ENCODE results near the gene LRP4. TPM values are rescaled to one million over a fixed set of nuclear protein-coding genes. Genes with fewer than 3 reads are reported as not detected.
A peak's percentile ranks its signal among the peaks of the same experiment; 100 is the strongest.

LRP4 gene
- polyA plus RNA-seq, 1 donor (not counting 4 experiments of a cell fraction or from before 2014, with no cell fraction given): 3.4 TPM

DNA sequence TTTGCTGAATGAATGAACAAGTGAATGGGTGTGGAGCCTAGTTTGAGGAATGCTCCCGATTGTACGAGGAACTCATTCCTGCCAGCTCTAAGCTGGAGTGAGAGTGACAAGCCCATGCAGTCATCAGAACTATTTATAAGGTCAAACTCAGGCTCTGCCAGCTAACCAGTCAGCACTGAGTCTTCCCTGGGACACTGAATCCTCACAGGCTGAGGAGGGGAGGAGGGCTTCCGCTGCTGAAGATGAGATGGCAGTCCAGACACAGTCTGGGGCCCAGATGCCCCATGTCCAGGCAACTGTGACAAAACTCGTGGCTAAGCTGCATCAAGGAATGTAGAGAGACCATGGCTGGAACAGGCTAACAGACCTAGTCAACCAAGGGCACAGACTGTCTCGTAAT is 4.0 kb downstream of the LRP4 start:
- Histone ChIP-seq H3K27ac (ENCODE audit: control insufficient read depth, insufficient read depth, low read length) (no peak overlapping the region), H3K36me3 (ENCODE audit: control insufficient read depth in 2 of 2, extremely low read depth in 1 of 2, insufficient read depth in 2 of 2, low read length in 2 of 2) (no peaks in the 10 kb centered on the region), H3K4me1 (ENCODE audit: control insufficient read depth, extremely low read depth, insufficient read depth, low read length) (peaks cover 53% of the 10 kb centered on the region), H3K9me3 (ENCODE audit: control insufficient read depth, low read depth, low read length) (no peaks in the 10 kb centered on the region), H3K4me3 (ENCODE audit: control insufficient read depth in 2 of 3, extremely low read depth in 1 of 3, insufficient read depth in 2 of 3, low read depth in 1 of 3, low read length in 3 of 3) (no peak overlapping the region), H3K27me3 (ENCODE audit: control insufficient read depth, extremely low read depth, insufficient read depth, low read length) (no peaks in the 10 kb centered on the region), H2AFZ (ENCODE audit: control insufficient read depth, low read length) (peak overlapping the region; percentile 69), H3K79me2 (ENCODE audit: control insufficient read depth, insufficient read depth, low read length) (no peaks in the 10 kb centered on the region), H3K9ac (ENCODE audit: control insufficient read depth, extremely low read depth, insufficient read depth, low read length) (no peak overlapping the region), H3K4me2 (ENCODE audit: control insufficient read depth, extremely low read depth, insufficient read depth, low read depth, low read length) (peak overlapping the region; percentile 67), H3K9me1 (ENCODE audit: control insufficient read depth, extremely low read depth, insufficient read depth, low read length) (no peaks in the 10 kb centered on the region), H4K20me1 (ENCODE audit: control insufficient read depth, extremely low read depth, insufficient read depth, low read length) (no peaks in the 10 kb centered on the region)
- TF ChIP-seq, protein P1, sequence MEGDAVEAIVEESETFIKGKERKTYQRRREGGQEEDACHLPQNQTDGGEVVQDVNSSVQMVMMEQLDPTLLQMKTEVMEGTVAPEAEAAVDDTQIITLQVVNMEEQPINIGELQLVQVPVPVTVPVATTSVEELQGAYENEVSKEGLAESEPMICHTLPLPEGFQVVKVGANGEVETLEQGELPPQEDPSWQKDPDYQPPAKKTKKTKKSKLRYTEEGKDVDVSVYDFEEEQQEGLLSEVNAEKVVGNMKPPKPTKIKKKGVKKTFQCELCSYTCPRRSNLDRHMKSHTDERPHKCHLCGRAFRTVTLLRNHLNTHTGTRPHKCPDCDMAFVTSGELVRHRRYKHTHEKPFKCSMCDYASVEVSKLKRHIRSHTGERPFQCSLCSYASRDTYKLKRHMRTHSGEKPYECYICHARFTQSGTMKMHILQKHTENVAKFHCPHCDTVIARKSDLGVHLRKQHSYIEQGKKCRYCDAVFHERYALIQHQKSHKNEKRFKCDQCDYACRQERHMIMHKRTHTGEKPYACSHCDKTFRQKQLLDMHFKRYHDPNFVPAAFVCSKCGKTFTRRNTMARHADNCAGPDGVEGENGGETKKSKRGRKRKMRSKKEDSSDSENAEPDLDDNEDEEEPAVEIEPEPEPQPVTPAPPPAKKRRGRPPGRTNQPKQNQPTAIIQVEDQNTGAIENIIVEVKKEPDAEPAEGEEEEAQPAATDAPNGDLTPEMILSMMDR (optimal IDR thresholded peaks at IDR 0.05 in 1 of 3, IDR thresholded peaks at IDR 0.05 in 1 of 3, conservative IDR thresholded peaks at IDR 0.05 in 1 of 3; ENCODE audit: extremely low read depth in 1 of 3, insufficient read depth in 2 of 3, low read length in 3 of 3): no peak
- no peak for TF ChIP-seq EZH2 (IDR thresholded peaks at IDR 0.05; ENCODE audit: low read length)
- dilution Hi-C loops (cut with MboI; ENCODE audit: extremely low pct_ligation_motif_present, low sequenced_read_pairs): no loop called here
- FAIRE-seq (no peak), DNase-seq (ENCODE audit: low read depth, low spot score) (no peak)

DNA sequence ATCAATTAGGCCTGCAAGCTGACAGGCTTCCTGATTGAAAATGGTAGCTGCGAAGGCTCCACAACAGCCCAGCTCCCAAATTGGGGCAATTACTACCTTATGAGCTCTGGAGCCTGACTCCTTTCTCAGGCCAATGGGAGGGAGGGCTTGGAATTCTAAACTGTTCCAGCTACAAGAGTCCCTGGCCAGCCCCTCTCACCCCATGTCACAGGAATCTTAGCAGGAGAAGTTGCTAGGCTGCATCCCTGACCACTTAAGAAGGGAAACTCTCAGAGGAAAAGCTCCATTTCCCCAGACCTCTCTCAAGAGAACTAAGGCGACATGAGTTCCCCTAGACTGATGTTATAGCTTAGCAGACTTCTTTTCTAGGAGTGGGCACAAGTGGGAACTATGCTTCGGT is 4.9 kb downstream of the LRP4 start:
- Histone ChIP-seq H3K4me1 (ENCODE audit: control insufficient read depth, extremely low read depth, insufficient read depth, low read length) (peaks cover 53% of the 10 kb centered on the region), H3K9me3 (ENCODE audit: control insufficient read depth, low read depth, low read length) (no peaks in the 10 kb centered on the region), H3K36me3 (ENCODE audit: control insufficient read depth in 2 of 2, extremely low read depth in 1 of 2, insufficient read depth in 2 of 2, low read length in 2 of 2) (no peaks in the 10 kb centered on the region), H2AFZ (ENCODE audit: control insufficient read depth, low read length) (no peak overlapping the region), H3K4me3 (ENCODE audit: control insufficient read depth in 2 of 3, extremely low read depth in 1 of 3, insufficient read depth in 2 of 3, low read depth in 1 of 3, low read length in 3 of 3) (no peak overlapping the region), H3K9me1 (ENCODE audit: control insufficient read depth, extremely low read depth, insufficient read depth, low read length) (no peaks in the 10 kb centered on the region), H3K27me3 (ENCODE audit: control insufficient read depth, extremely low read depth, insufficient read depth, low read length) (no peaks in the 10 kb centered on the region), H3K79me2 (ENCODE audit: control insufficient read depth, insufficient read depth, low read length) (no peaks in the 10 kb centered on the region), H3K4me2 (ENCODE audit: control insufficient read depth, extremely low read depth, insufficient read depth, low read depth, low read length) (peak overlapping the region; percentile 82), H4K20me1 (ENCODE audit: control insufficient read depth, extremely low read depth, insufficient read depth, low read length) (no peaks in the 10 kb centered on the region), H3K9ac (ENCODE audit: control insufficient read depth, extremely low read depth, insufficient read depth, low read length) (no peak overlapping the region), H3K27ac (ENCODE audit: control insufficient read depth, insufficient read depth, low read length) (no peak overlapping the region)
- dilution Hi-C loops (cut with MboI; ENCODE audit: extremely low pct_ligation_motif_present, low sequenced_read_pairs): no loop called here
- DNase-seq (ENCODE audit: low read depth, low spot score) (no peak), FAIRE-seq (no peak)
- no peak for TF ChIP-seq EZH2 (IDR thresholded peaks at IDR 0.05; ENCODE audit: low read length)
- TF ChIP-seq, protein P1 (optimal IDR thresholded peaks at IDR 0.05 in 1 of 3, IDR thresholded peaks at IDR 0.05 in 1 of 3, conservative IDR thresholded peaks at IDR 0.05 in 1 of 3; ENCODE audit: extremely low read depth in 1 of 3, insufficient read depth in 2 of 3, low read length in 3 of 3): no peak

All from keratinocyte (primary cell).